OCI-LY7 (cell line): ENCODE measurements around the gene RFNG. TPM values are rescaled to one million over a fixed set of nuclear protein-coding genes. Genes with fewer than 3 reads are reported as not detected.

Experiments used
- BruUV-seq: library from RNA; stranded (reverse); fragments of 400-500 nt; replicated peaks from 2 replicates; lab custom pipeline; 2021; lab: Mats Ljungman, UMichigan
- CTCF ChIA-PET: fragments of 300-600 bp; sonication (Branson Sonifier 250); formaldehyde crosslinking; loops from one replicate; lab custom pipeline; 2022; ENCODE audit warnings: antibody characterized with exemption; ENCODE audit not compliant: unreplicated experiment; lab: Charles Lee
- POLR2A ChIA-PET: fragments of 300-600 bp; sonication (Branson Sonifier 250); formaldehyde crosslinking; loops from one replicate; lab custom pipeline; 2022; ENCODE audit warnings: antibody characterized with exemption; lab: Charles Lee
- DNase-seq: peaks from one replicate; pipeline ENCODE4 v3.0.0-alpha.2; 2015; ENCODE audit warnings: low spot score
- H2AFZ ChIP-seq: fragments of 200-600 bp; sonication (generic), shearing (Covaris generic); 2 replicates; pipeline ENCODE4 v1.6.1; 2014; ENCODE audit warnings: mild to moderate bottlenecking, antibody characterized with exemption, low read length, moderate library complexity
- H3K27ac ChIP-seq: fragments of 200-600 bp; sonication (generic); 2 replicates; pipeline ENCODE4 v1.5.1; 2014; ENCODE audit warnings: mixed run types, low read depth, mild to moderate bottlenecking, moderate library complexity, low read length, inconsistent platforms; ENCODE audit not compliant: poor library complexity, severe bottlenecking
- H3K36me3 ChIP-seq: fragments of 200-600 bp; sonication (generic); 2 replicates; pipeline ENCODE4 v1.6.1; 2014; ENCODE audit warnings: mild to moderate bottlenecking, antibody characterized with exemption, low read length, moderate library complexity, mixed read lengths; ENCODE audit not compliant: insufficient read depth
- H3K4me1 ChIP-seq: fragments of 200-600 bp; sonication (generic); 2 replicates; pipeline ENCODE4 v1.5.1; 2014; ENCODE audit warnings: mild to moderate bottlenecking, low read length; ENCODE audit not compliant: insufficient read depth, poor library complexity, severe bottlenecking
- H3K4me2 ChIP-seq: fragments of 200-600 bp; sonication (generic); 2 replicates; pipeline ENCODE4 v1.6.1; 2014; ENCODE audit warnings: mild to moderate bottlenecking, low read length
- H3K4me3 ChIP-seq: fragments of 200-600 bp; sonication (generic); 2 replicates; pipeline ENCODE4 v1.5.1; 2014; ENCODE audit warnings: mild to moderate bottlenecking, low read depth, low read length; ENCODE audit not compliant: poor library complexity, severe bottlenecking
- H3K79me2 ChIP-seq: fragments of 200-600 bp; sonication (generic); 2 replicates; pipeline ENCODE4 v1.6.1; 2016; ENCODE audit warnings: low read depth, mild to moderate bottlenecking, low read length, moderate library complexity, mixed read lengths; ENCODE audit not compliant: insufficient read depth
- H3K9me2 ChIP-seq: fragments of 200-600 bp; sonication (generic); 2 replicates; pipeline ENCODE4 v1.6.1; 2016; ENCODE audit warnings: mild to moderate bottlenecking, low read length, mixed read lengths; ENCODE audit not compliant: insufficient read depth
- H3K9me3 ChIP-seq: fragments of 200-600 bp; sonication (generic); 2 replicates; pipeline ENCODE4 v1.6.1; 2014; ENCODE audit warnings: mild to moderate bottlenecking, mixed run types, low read length, mixed read lengths
- H4K20me1 ChIP-seq: fragments of 200-600 bp; sonication (generic); 2 replicates; pipeline ENCODE4 v1.6.1; 2014; ENCODE audit warnings: mild to moderate bottlenecking, antibody characterized with exemption, low read length, moderate library complexity, mixed read lengths; ENCODE audit not compliant: insufficient read depth
- EZH2phosphoT487 ChIP-seq: fragments of 200-600 bp; sonication (generic); IDR thresholded peaks from 2 replicates; pipeline ENCODE4 v1.6.1; 2018; ENCODE audit warnings: low read depth, borderline replicate concordance, mild to moderate bottlenecking, mixed run types, antibody characterized with exemption, low read length, moderate library complexity, mixed read lengths
- intact Hi-C: fragments of 100-400 bp; cut with micrococcal nuclease; formaldehyde crosslinking; loops from one replicate; pipeline ENCODE4 v1.10.0; 2022; ENCODE audit not compliant: unreplicated experiment
- total RNA-seq, 2 experiments: library from RNA; depleted of rRNA in 1 of 2; stranded (reverse); fragments of >200 nt in 1 of 2; shearing (Covaris generic) in 1 of 2; gene quantifications; 2 replicates each; pipeline ENCODE4 v1.2.3, GENCODE V29; 2014 to 2022
- TF ChIP-seq, protein P1 (sequence below): fragments of 200-600 bp; sonication (generic); conservative IDR thresholded peaks from 2 replicates; pipeline ENCODE4 v1.5.1; 2014; ENCODE audit warnings: mild to moderate bottlenecking, antibody characterized with exemption, low read length, moderate library complexity, mixed read lengths

Gene RFNG
- total RNA-seq, 2 experiments from 2014 or later: 47.3 to 59.4 TPM

DNA sequence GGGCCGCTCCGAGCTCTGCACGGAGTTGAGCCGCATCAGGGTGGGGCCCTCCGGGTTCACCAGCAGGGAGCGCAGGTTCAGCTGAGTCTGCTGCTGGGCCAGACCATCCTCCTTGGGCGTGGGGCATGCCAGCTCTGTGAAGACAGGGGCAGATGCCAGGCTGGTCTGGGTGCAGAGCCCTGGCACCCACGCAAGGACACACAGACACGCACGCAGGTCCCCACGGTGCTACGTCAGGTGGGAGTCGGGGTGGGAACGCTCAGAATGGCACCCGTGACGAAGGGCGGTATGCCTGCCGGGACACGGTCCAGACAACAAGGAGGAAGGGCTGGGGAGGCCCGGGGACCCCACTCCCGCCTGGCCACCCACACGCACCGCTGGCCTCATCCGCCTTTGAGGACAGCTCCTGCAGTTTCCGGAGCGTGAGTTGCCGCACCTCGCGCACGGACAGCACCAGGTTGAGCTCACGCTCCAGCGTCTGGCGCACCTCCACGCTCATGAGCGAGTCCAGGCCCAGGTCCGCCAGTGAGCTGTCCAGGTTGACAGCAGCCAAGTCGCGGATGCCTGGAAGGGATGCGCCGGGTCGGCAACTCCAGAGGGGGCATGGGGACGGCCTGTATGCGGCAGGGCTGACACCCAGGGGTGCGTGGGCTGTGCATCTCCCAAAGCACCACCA lies 29.3 kb upstream of the RFNG start:
- Histone ChIP-seq H3K27ac (no peak overlapping the region), H3K9me2 (no peaks in the 10 kb centered on the region), H3K4me3 (no peak overlapping the region), H3K9me3 (no peaks in the 10 kb centered on the region), H3K36me3 (peaks cover 93% of the 10 kb centered on the region), H2AFZ (no peak overlapping the region), H3K4me1 (peaks cover 6% of the 10 kb centered on the region), H4K20me1 (no peaks in the 10 kb centered on the region), H3K4me2 (no peak overlapping the region), H3K79me2 (no peaks in the 10 kb centered on the region)
- DNase-seq: no peak
- ChIA-PET CTCF (interaction anchor here (0.6 kb wide), 1 partner anchor 32 kb away, joined by 3 read pairs; no protein-coding TSS in a partner anchor), POLR2A (no interaction called here)
- BruUV-seq: no TSS peak
- intact Hi-C loops: no loop called here
- TF ChIP-seq, protein P1, sequence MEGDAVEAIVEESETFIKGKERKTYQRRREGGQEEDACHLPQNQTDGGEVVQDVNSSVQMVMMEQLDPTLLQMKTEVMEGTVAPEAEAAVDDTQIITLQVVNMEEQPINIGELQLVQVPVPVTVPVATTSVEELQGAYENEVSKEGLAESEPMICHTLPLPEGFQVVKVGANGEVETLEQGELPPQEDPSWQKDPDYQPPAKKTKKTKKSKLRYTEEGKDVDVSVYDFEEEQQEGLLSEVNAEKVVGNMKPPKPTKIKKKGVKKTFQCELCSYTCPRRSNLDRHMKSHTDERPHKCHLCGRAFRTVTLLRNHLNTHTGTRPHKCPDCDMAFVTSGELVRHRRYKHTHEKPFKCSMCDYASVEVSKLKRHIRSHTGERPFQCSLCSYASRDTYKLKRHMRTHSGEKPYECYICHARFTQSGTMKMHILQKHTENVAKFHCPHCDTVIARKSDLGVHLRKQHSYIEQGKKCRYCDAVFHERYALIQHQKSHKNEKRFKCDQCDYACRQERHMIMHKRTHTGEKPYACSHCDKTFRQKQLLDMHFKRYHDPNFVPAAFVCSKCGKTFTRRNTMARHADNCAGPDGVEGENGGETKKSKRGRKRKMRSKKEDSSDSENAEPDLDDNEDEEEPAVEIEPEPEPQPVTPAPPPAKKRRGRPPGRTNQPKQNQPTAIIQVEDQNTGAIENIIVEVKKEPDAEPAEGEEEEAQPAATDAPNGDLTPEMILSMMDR: no peak
- TF ChIP-seq EZH2phosphoT487: no peak

DNA sequence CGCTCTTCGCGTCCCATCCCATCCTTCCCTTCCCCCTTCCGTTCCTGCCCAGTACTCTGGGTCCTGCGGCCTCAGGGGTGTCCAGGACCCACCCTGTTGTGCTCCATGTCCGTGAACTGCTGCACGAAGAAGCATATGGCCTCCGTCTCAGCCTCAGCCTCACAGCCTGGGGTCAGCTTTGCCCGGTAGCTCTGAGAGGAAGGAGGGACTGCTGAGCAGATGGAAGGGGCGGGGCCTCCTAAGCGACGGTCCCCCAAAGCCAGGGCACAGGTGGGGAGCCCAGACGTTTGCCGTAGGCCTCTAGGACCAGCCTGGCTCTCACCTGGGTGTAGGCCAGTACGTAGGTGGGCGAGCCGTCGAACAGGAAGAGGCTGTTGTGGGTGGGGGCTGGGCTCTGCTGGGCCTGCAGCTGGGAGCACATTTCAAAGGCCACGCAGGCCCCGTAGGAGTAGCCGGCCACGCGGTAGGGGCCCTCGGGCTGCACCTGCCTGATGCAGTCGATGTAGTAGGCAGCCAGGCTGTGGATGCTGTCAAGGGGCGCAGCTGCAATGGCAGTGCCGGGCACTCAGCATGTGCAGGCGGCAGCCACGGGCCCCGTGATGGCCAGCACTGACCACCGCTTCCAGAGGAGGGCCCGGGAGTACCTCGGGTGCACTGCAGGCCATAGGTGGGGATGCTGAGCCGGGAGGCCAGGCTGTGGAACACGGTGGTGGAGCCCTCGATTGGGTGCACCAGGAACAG lies 28.6 kb upstream of the RFNG start:
- no peak overlapping the region for H3K4me2 ChIP-seq
- CTCF ChIA-PET: no interaction called here

More for the DNA sequence above, 28.6 kb upstream of the RFNG start:
- no peak for DNase-seq
- H3K9me3 ChIP-seq: no peaks in the 10 kb centered on the region
- no peak overlapping the region for H3K4me3 ChIP-seq
- H4K20me1 ChIP-seq: no peaks in the 10 kb centered on the region
- intact Hi-C loops: no loop called here
- H3K79me2 ChIP-seq: no peaks in the 10 kb centered on the region
- H2AFZ ChIP-seq: no peak overlapping the region
- H3K36me3 ChIP-seq: peaks cover 86% of the 10 kb centered on the region
- H3K9me2 ChIP-seq: no peaks in the 10 kb centered on the region
- H3K4me1 ChIP-seq: peaks cover 13% of the 10 kb centered on the region
- H3K27ac ChIP-seq: no peak overlapping the region
- TF ChIP-seq, protein P1: no peak
- no peak for TF ChIP-seq EZH2phosphoT487
- POLR2A ChIA-PET: no interaction called here
- BruUV-seq: no TSS peak
